ENCODE results near the gene PTPN20. TPM values are rescaled to one million over a fixed set of nuclear protein-coding genes. Genes with fewer than 3 reads are reported as not detected.

PTPN20 gene
- total RNA-seq, 1 experiment from 2014 or later = not detected

GRCh38 chr10:46998595-46998994 lies 87.4 kb downstream of the PTPN20 start:
- WGBS (ENCODE audit: extremely low coverage, insufficient read length, low lambda C conversion rate) = no CpG with 5 or more reads among the region's 2 CpGs

More at GRCh38 chr10:46998595-46998994, 87.4 kb downstream of the PTPN20 start:
- no peak overlapping the region for H3K4me2 ChIP-seq (ENCODE audit: insufficient read depth, insufficient read length, low read length)
- Mint-ChIP-seq H3K27me3 (ENCODE audit: low read depth) (no peaks in the 10 kb centered on the region; the same call in 1 of the 2 replicates), H3K27ac (no peak overlapping the region), H3K4me1 (peaks cover 8 to 9% of the 10 kb centered on the region in 2 experiments), H3K9me3 (peaks cover 3 to 8% of the 10 kb centered on the region in 2 experiments; a peak in 3 of 5 replicates), H3K36me3 (ENCODE audit: insufficient read depth in 1 of 3, low read depth in 3 of 3) (peaks cover 0 to 4% (median 2%) of the 10 kb centered on the region in 3 experiments; a peak in 1 of 7 replicates), H3K4me3 (no peak overlapping the region)
- H4K8ac ChIP-seq (replicated peaks; ENCODE audit: insufficient read length, low read depth, low read length) = no peak overlapping the region
- DNase-seq = no peak
- no peaks in the 10 kb centered on the region for H3K27me3 ChIP-seq (ENCODE audit: insufficient read depth, low read length)
- H3K79me2 ChIP-seq (ENCODE audit: insufficient read depth, low read length) = no peaks in the 10 kb centered on the region
- H3K14ac ChIP-seq (ENCODE audit: insufficient read depth, low read length) = no peak overlapping the region
- no peaks in the 10 kb centered on the region for H4K20me1 ChIP-seq (ENCODE audit: control insufficient read depth, insufficient read depth, insufficient read length)
- no peak overlapping the region for H2BK15ac ChIP-seq (ENCODE audit: low read depth, low read length)
- H2AK5ac ChIP-seq (ENCODE audit: insufficient read length, low read length) = no peak overlapping the region
- H3K23me2 ChIP-seq (ENCODE audit: insufficient read length, low read depth, low read length, poor library complexity, severe bottlenecking) = no peaks in the 10 kb centered on the region
- H3K79me1 ChIP-seq (ENCODE audit: insufficient read depth, low read depth, low read length, poor library complexity, severe bottlenecking) = no peaks in the 10 kb centered on the region
- H3K18ac ChIP-seq (ENCODE audit: insufficient read length, low read depth, low read length) = no peak overlapping the region
- no peak overlapping the region for H4K5ac ChIP-seq (ENCODE audit: insufficient read length, low read depth, low read length)
- no peak overlapping the region for H2BK20ac ChIP-seq (ENCODE audit: low read depth, low read length, poor library complexity, severe bottlenecking)
- H3K9me3 ChIP-seq (ENCODE audit: control insufficient read depth, low read depth, low read length) = no peaks in the 10 kb centered on the region
- H2BK5ac ChIP-seq (ENCODE audit: insufficient read length, low read length) = no peak overlapping the region
- H3K4me1 ChIP-seq (ENCODE audit: insufficient read depth, low read length) = no peaks in the 10 kb centered on the region
- H3K56ac ChIP-seq (ENCODE audit: insufficient read length, low read depth, low read length) = no peak overlapping the region
- H2AFZ ChIP-seq (ENCODE audit: low read length) = no peak overlapping the region
- H3K4ac ChIP-seq (ENCODE audit: low read depth, low read length) = no peak overlapping the region
- H3K23ac ChIP-seq (ENCODE audit: insufficient read length, low read depth, low read length) = no peak overlapping the region
- TF ChIP-seq, protein P1, sequence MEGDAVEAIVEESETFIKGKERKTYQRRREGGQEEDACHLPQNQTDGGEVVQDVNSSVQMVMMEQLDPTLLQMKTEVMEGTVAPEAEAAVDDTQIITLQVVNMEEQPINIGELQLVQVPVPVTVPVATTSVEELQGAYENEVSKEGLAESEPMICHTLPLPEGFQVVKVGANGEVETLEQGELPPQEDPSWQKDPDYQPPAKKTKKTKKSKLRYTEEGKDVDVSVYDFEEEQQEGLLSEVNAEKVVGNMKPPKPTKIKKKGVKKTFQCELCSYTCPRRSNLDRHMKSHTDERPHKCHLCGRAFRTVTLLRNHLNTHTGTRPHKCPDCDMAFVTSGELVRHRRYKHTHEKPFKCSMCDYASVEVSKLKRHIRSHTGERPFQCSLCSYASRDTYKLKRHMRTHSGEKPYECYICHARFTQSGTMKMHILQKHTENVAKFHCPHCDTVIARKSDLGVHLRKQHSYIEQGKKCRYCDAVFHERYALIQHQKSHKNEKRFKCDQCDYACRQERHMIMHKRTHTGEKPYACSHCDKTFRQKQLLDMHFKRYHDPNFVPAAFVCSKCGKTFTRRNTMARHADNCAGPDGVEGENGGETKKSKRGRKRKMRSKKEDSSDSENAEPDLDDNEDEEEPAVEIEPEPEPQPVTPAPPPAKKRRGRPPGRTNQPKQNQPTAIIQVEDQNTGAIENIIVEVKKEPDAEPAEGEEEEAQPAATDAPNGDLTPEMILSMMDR (conservative IDR thresholded peaks at IDR 0.05) = no peak
- H2BK12ac ChIP-seq (ENCODE audit: insufficient read length, low read depth, low read length) = no peak overlapping the region
- no peak overlapping the region for H3K27ac ChIP-seq (ENCODE audit: insufficient read length, low read depth, low read length)
- H2BK120ac ChIP-seq (ENCODE audit: low read depth, low read length, poor library complexity, severe bottlenecking) = no peak overlapping the region
- H3T11ph ChIP-seq (ENCODE audit: low read length) = no peak overlapping the region
- no peak overlapping the region for H4K91ac ChIP-seq (ENCODE audit: insufficient read length, low read depth, low read length)
- no peak overlapping the region for H3K9ac ChIP-seq (ENCODE audit: extremely low read depth, insufficient read length, low read length)

Measured in H9 (cell line).